Cardiac fibroblast (primary cell): ENCODE results near the gene LPP.

Experiments
- DNase-seq, 2 donors: peaks; one replicate each; pipeline versions ENCODE4 v3.0.0 to v3.0.0-alpha.2; 2010; ENCODE audit warnings: low read depth in 2 of 2
- H3K4me3 ChIP-seq, 2 donors: replicated peaks in 1 of 2; 1 replicate in 1 of 2; 2 replicates in 1 of 2; pipeline ENCODE4 v1.5.1; 2011; ENCODE audit warnings: low read depth in 2 of 2, low read length in 2 of 2, mild to moderate bottlenecking in 2 of 2, moderate library complexity in 1 of 2
- TF ChIP-seq, protein P1 (sequence below): IDR thresholded peaks from one replicate; pipeline ENCODE4 v1.5.1; 2011; ENCODE audit warnings: low read depth, mild to moderate bottlenecking, low read length, inconsistent platforms

Gene LPP

DNA sequence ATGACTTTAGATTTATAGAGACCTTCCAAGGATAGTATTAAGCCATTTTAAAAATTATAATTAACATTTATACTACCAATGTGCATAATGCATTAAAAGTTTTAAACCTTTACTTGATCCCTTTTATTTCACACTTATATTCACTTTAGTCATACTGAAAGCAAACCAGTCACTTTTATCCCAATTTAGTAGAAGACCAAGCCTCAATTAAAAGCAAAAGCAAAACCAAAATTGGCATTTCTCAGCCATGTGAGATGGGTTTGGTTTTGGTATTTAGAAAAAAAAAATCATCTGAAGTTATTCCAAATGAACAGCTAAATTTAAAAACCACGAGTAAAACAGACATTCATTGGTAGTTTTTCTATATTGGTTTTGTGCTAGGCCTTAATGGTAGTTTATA, 249.4 kb downstream of the LPP start:
- DNase-seq, result no peak
- TF ChIP-seq, protein P1, sequence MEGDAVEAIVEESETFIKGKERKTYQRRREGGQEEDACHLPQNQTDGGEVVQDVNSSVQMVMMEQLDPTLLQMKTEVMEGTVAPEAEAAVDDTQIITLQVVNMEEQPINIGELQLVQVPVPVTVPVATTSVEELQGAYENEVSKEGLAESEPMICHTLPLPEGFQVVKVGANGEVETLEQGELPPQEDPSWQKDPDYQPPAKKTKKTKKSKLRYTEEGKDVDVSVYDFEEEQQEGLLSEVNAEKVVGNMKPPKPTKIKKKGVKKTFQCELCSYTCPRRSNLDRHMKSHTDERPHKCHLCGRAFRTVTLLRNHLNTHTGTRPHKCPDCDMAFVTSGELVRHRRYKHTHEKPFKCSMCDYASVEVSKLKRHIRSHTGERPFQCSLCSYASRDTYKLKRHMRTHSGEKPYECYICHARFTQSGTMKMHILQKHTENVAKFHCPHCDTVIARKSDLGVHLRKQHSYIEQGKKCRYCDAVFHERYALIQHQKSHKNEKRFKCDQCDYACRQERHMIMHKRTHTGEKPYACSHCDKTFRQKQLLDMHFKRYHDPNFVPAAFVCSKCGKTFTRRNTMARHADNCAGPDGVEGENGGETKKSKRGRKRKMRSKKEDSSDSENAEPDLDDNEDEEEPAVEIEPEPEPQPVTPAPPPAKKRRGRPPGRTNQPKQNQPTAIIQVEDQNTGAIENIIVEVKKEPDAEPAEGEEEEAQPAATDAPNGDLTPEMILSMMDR, result no peak
- no peak overlapping the region for H3K4me3 ChIP-seq

DNA sequence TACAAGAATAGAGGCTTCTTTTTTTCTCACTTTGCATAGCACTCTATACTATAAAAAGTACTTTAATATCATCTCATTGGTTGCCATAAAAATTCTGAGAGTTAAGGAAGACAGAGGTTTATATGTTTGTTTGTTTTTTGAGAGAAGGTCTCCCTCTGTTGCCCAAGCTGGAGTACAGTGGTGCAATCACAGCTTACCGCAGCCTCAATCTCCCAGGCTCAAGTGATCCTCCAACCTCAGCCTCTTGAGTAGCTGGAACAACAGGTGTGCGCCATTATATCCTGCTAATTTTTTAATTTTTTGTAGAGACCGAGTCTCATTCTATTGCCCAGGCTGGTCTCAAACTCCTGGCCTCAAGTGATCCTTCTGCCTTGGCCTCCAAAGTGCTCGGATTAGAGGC, 250.2 kb downstream of the LPP start:
- TF ChIP-seq, protein P1, result no peak
- no peak overlapping the region for H3K4me3 ChIP-seq
- no peak for DNase-seq

DNA sequence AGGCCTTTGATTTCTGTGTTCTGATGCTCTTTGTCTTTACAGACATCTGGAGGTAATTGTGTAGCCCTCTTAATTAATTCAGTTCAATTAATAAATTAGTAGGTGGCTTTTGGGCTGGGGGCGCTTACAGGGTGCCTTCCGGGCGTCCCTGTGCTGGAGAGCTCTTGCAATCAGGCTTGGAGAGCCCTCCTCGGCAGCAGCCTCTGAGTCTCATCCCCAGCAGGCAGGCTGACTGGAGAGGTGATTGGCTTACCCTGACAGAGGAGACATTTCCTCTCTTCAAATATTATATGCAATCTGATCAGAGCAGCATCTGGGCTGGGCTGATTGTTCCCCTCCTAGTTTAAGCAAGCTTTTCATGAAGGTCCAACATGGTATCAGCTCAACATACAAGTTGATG, 250.7 kb downstream of the LPP start:
- TF ChIP-seq, protein P1, result no peak
- H3K4me3 ChIP-seq, result no peak overlapping the region
- no peak for DNase-seq

DNA sequence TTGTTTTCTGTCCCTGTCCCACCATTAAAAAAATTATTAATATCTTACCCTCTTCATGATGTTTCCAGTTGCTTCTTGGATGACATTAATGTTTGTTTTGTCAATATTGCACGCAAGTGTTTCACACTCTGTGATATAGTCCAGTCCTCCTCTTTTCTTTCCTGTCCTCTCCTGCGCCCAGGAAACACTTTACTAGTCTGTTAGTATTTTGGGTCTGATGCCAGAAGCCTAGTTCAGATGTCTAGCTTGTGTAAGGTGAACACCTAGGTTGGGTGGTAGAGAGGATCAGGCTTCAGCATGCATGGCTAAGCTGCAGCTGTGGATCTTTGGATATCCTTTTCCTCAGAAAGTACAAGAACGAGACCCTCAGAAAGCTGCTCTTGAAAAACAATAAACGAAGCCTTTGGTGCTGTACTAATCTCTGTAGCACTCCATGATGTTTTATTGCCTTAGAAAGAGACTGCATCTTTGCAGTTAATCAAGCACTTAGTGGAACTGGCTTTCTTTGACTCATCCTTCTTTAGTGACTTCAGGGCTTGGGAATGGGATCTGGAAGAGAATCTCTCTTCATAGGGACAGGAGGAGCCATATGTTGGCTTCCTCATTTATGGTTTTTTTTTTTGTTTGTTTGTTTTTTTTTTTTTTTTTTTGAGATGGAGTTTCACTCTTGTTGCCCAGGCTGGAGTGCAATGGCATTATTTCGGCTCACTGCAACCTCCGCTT, 253.4 kb downstream of the LPP start:
- TF ChIP-seq, protein P1, result no peak
- DNase-seq, result no peak
- no peak overlapping the region for H3K4me3 ChIP-seq

GRCh38 chr3:188408831-188409230, 254.9 kb downstream of the LPP start:
- TF ChIP-seq, protein P1, result no peak
- no peak overlapping the region for H3K4me3 ChIP-seq

DNA sequence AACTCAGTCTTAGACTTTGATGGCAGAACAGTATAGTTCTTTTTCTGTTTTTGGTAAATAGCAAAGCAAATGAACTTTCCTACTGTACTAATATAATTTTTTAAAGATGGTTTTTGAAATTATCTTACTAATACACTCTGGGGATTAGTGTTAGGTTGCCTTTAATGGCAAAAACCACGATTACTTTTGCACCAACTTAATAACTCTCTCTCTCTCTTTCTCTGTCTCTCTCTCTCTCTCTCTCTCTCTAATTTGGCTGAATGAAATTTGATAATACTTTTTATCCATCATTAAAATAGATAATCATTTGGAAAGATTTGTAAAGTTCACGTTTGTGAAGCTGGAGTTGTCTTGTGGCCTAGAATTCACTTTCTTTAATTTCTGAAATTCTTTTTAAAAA, 257.8 kb downstream of the LPP start:
- no peak overlapping the region for H3K4me3 ChIP-seq
- TF ChIP-seq, protein P1, result no peak

More at GRCh38 chr3:188408831-188409230, 254.9 kb downstream of the LPP start:
- no peak for DNase-seq

DNA sequence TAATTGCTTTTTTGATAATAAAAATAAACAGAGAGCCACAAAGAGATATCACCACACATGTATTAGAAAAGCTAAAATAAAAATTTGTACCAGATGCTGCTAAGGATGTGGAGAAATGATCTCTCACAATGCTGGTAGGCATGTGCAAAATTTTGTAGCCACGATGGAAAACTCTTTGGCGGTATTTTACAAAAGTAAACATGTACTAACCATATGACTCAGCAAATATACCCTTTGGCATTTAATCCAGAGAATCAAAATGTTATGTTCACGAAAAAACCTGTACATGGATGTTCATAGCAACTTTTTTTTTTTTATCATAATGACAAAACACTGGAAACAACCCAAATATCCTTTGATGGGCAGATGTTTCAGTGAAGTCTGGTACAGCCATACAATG, 261.2 kb downstream of the LPP start:
- TF ChIP-seq, protein P1, result no peak
- H3K4me3 ChIP-seq, result no peak overlapping the region
- no peak for DNase-seq

More for the DNA sequence above, 257.8 kb downstream of the LPP start:
- DNase-seq, result no peak
